DOHH2 (cell line): ENCODE data around the gene ITGAL.
A peak's percentile ranks its signal among the peaks of the same experiment; 100 is the strongest.

Source experiments
- H3F3A ChIP-seq: fragments of 200-600 bp; sonication (generic), shearing (Covaris generic); 2 replicates; pipeline ENCODE4 v1.6.0; 2016; ENCODE audit warnings: antibody characterized with exemption, mild to moderate bottlenecking; ENCODE audit not compliant: control insufficient read depth, insufficient read depth
- H3K27ac ChIP-seq: fragments of 200-600 bp; sonication (generic); 2 replicates; pipeline ENCODE4 v1.5.1; 2014; ENCODE audit warnings: low read depth, mild to moderate bottlenecking, low read length, moderate library complexity
- H3K27me3 ChIP-seq: fragments of 200-600 bp; sonication (generic); 2 replicates; pipeline ENCODE4 v1.6.1; 2014; ENCODE audit warnings: mild to moderate bottlenecking, low read length, mixed read lengths; ENCODE audit not compliant: control insufficient read depth
- H3K36me3 ChIP-seq: fragments of 200-600 bp; sonication (generic); 2 replicates; pipeline ENCODE4 v1.6.1; 2014; ENCODE audit warnings: mild to moderate bottlenecking, low read length, moderate library complexity, mixed read lengths; ENCODE audit not compliant: control insufficient read depth
- H3K4me1 ChIP-seq: fragments of 200-600 bp; sonication (generic); 2 replicates; pipeline ENCODE4 v1.6.1; 2014; ENCODE audit warnings: mild to moderate bottlenecking, low read length, mixed read lengths; ENCODE audit not compliant: control insufficient read depth
- H3K4me2 ChIP-seq: fragments of 200-600 bp; sonication (generic); 2 replicates; pipeline ENCODE4 v1.6.0; 2014; ENCODE audit warnings: mild to moderate bottlenecking, low read length, moderate library complexity
- H3K4me3 ChIP-seq: fragments of 200-600 bp; sonication (generic); 2 replicates; pipeline ENCODE4 v1.5.1; 2014; ENCODE audit warnings: mild to moderate bottlenecking, low read length, mixed read lengths
- H3K79me2 ChIP-seq: fragments of 200-600 bp; sonication (generic); 2 replicates; pipeline ENCODE4 v1.6.1; 2014; ENCODE audit warnings: mild to moderate bottlenecking, low read length, mixed read lengths; ENCODE audit not compliant: control insufficient read depth
- H3K9me2 ChIP-seq: fragments of 200-600 bp; sonication (generic); replicated peaks from 2 replicates; pipeline ENCODE4 v1.6.1; 2014; ENCODE audit warnings: mild to moderate bottlenecking, low read length, mixed read lengths; ENCODE audit not compliant: control insufficient read depth
- H3K9me3 ChIP-seq: fragments of 200-600 bp; sonication (generic); 2 replicates; pipeline ENCODE4 v1.6.1; 2014; ENCODE audit warnings: antibody characterized with exemption, low read length, mixed read lengths; ENCODE audit not compliant: control insufficient read depth, insufficient read depth
- H4K20me1 ChIP-seq: fragments of 200-600 bp; sonication (generic); 2 replicates; pipeline ENCODE4 v1.6.0; 2014; ENCODE audit warnings: low read depth, mild to moderate bottlenecking, antibody characterized with exemption, low read length, moderate library complexity; ENCODE audit not compliant: control insufficient read depth, insufficient read depth
- CTCF ChIP-seq: fragments of 200-600 bp; sonication (generic); IDR thresholded peaks from one replicate; pipeline ENCODE4 v1.5.1; 2014; ENCODE audit warnings: antibody characterized with exemption, mild to moderate bottlenecking, low read depth, low read length; ENCODE audit not compliant: poor library complexity, severe bottlenecking
- EZH2phosphoT487 ChIP-seq: fragments of 200-600 bp; sonication (generic); IDR thresholded peaks from 2 replicates; pipeline ENCODE4 v1.6.1; 2017; ENCODE audit warnings: borderline replicate concordance, mild to moderate bottlenecking, antibody characterized with exemption, low read length, moderate library complexity, mixed read lengths

The ITGAL gene

GRCh38 chr16:30528799-30529457, 56.4 kb downstream of the ITGAL start:
- Histone ChIP-seq H3K4me3 (no peak overlapping the region; the same call in 1 of the 2 replicates), H3K36me3 (peaks cover 28% of the 10 kb centered on the region), H3K9me3 (no peaks in the 10 kb centered on the region), H3K4me1 (peaks cover 31% of the 10 kb centered on the region), H3K4me2 (peak overlapping the region; percentile 88), H3K79me2 (peaks cover 19% of the 10 kb centered on the region), H3K27me3 (no peaks in the 10 kb centered on the region), H4K20me1 (no peaks in the 10 kb centered on the region), H3K9me2 (no peaks in the 10 kb centered on the region), H3K27ac (peak overlapping the region; percentile 82), H3F3A (peaks cover 13% of the 10 kb centered on the region)
- TF ChIP-seq CTCF = no peak
- no peak for TF ChIP-seq EZH2phosphoT487

- H3K9me2 ChIP-seq = no peaks in the 10 kb centered on the region
- TF ChIP-seq CTCF (no peak), EZH2phosphoT487 (no peak)
- H3K4me2 ChIP-seq = no peak overlapping the region
- H3F3A ChIP-seq = peaks cover 12% of the 10 kb centered on the region
- no peaks in the 10 kb centered on the region for H3K27me3 ChIP-seq
- peaks cover 31% of the 10 kb centered on the region for H3K79me2 ChIP-seq
- no peak overlapping the region for H3K4me3 ChIP-seq
- no peak overlapping the region for H3K27ac ChIP-seq
- peaks cover 25% of the 10 kb centered on the region for H3K36me3 ChIP-seq
- no peaks in the 10 kb centered on the region for H4K20me1 ChIP-seq
- H3K4me1 ChIP-seq = peaks cover 36% of the 10 kb centered on the region
- no peaks in the 10 kb centered on the region for H3K9me3 ChIP-seq
These were observed 57.9 kb downstream of the ITGAL start for GRCh38 chr16:30530163-30531037.

GRCh38 chr16:30532285-30533145, 60.0 kb downstream of the ITGAL start:
- Histone ChIP-seq H3K4me2 (0 out of 2 replicates have a peak overlapping the region, but pooled peaks have one; percentile 94), H3F3A (peaks cover 8% of the 10 kb centered on the region), H3K36me3 (peaks cover 25% of the 10 kb centered on the region), H4K20me1 (no peaks in the 10 kb centered on the region), H3K27ac (no peak overlapping the region), H3K9me2 (no peaks in the 10 kb centered on the region), H3K4me1 (peaks cover 44% of the 10 kb centered on the region), H3K4me3 (no peak overlapping the region), H3K27me3 (no peaks in the 10 kb centered on the region), H3K79me2 (peaks cover 49% of the 10 kb centered on the region), H3K9me3 (no peaks in the 10 kb centered on the region)
- TF ChIP-seq CTCF = no peak
- TF ChIP-seq EZH2phosphoT487 = no peak
